Liver (tissue), 9 donors: Measurements from ENCODE around the gene TMED3. TPM values are rescaled to one million over a fixed set of nuclear protein-coding genes. Genes with fewer than 3 reads are reported as not detected.

ENCODE experiments used
- DNase-seq: peaks from one replicate; pipeline ENCODE4 v3.0.0-alpha.2; 2017; ENCODE audit warnings: low spot score
- H3K27ac ChIP-seq, 2 donors: one replicate each; pipeline ENCODE4 v1.7.0; 2013; ENCODE audit warnings: inconsistent platforms in 2 of 2, low read length in 2 of 2, control low read depth in 1 of 2, low read depth in 1 of 2, mild to moderate bottlenecking in 1 of 2
- H3K27me3 ChIP-seq, 4 donors: one replicate each; pipeline versions ENCODE4 v1.6.1 to v1.7.0; 2013; ENCODE audit warnings: low read length in 3 of 4, inconsistent platforms in 1 of 4, mild to moderate bottlenecking in 1 of 4, moderate library complexity in 1 of 4; ENCODE audit not compliant: control insufficient read depth in 4 of 4, insufficient read depth in 4 of 4
- H3K36me3 ChIP-seq, 4 donors: one replicate each; pipeline versions ENCODE4 v1.6.1 to v1.7.0; 2013; ENCODE audit warnings: low read length in 3 of 4, mild to moderate bottlenecking in 3 of 4, low read depth in 1 of 4, moderate library complexity in 1 of 4; ENCODE audit not compliant: control insufficient read depth in 4 of 4, insufficient read depth in 3 of 4
- H3K4me1 ChIP-seq, 4 donors: one replicate each; pipeline versions ENCODE4 v1.6.1 to v1.7.0; 2013; ENCODE audit warnings: low read length in 3 of 4, mild to moderate bottlenecking in 3 of 4, moderate library complexity in 1 of 4; ENCODE audit not compliant: control insufficient read depth in 4 of 4, insufficient read depth in 4 of 4
- H3K4me3 ChIP-seq, 3 donors: one replicate each; pipeline versions ENCODE4 v1.6.1 to v1.7.0; 2013; ENCODE audit warnings: low read length in 3 of 3, control low read depth in 1 of 3, low read depth in 1 of 3, mild to moderate bottlenecking in 1 of 3
- H3K9ac ChIP-seq, 2 donors: one replicate each; pipeline ENCODE4 v1.7.0; 2013; ENCODE audit warnings: low read length in 2 of 2, mild to moderate bottlenecking in 2 of 2, moderate library complexity in 2 of 2, control low read depth in 1 of 2, low read depth in 1 of 2
- H3K9me3 ChIP-seq, 4 donors: one replicate each; pipeline versions ENCODE4 v1.6.1 to v1.7.0; 2013; ENCODE audit warnings: low read length in 3 of 4; ENCODE audit not compliant: control insufficient read depth in 4 of 4
- ATF3 ChIP-seq: IDR thresholded peaks from 2 replicates; pipeline ENCODE4 v1.6.1; 2016; ENCODE audit warnings: antibody characterized with exemption
- FOXA1 ChIP-seq: IDR thresholded peaks from 2 replicates; pipeline ENCODE4 v1.6.1; 2016; ENCODE audit warnings: antibody characterized with exemption
- GABPA ChIP-seq, 2 donors: IDR thresholded peaks in 1 of 2; conservative IDR thresholded peaks in 1 of 2; 2 replicates each; pipeline ENCODE4 v1.6.1; 2016; ENCODE audit warnings: antibody characterized with exemption in 2 of 2, mild to moderate bottlenecking in 1 of 2, moderate library complexity in 1 of 2
- HNF4A ChIP-seq, 2 donors: conservative IDR thresholded peaks; 2 replicates each; pipeline ENCODE4 v1.6.1; 2016; ENCODE audit warnings: antibody characterized with exemption in 2 of 2, mild to moderate bottlenecking in 2 of 2
- HNF4G ChIP-seq: IDR thresholded peaks from 2 replicates; pipeline ENCODE4 v1.6.1; 2016; ENCODE audit warnings: antibody characterized with exemption
- JUND ChIP-seq, 2 donors: IDR thresholded peaks; 2 replicates each; pipeline ENCODE4 v1.6.1; 2016; ENCODE audit warnings: antibody characterized with exemption in 2 of 2
- MAX ChIP-seq: IDR thresholded peaks from 2 replicates; pipeline ENCODE4 v1.6.1; 2016; ENCODE audit warnings: antibody characterized with exemption
- REST ChIP-seq: IDR thresholded peaks from 2 replicates; pipeline ENCODE4 v1.6.1; 2016; ENCODE audit warnings: antibody characterized with exemption, mild to moderate bottlenecking
- RXRA ChIP-seq, 2 donors: IDR thresholded peaks; 2 replicates each; pipeline ENCODE4 v1.6.1; 2017 to 2018; ENCODE audit warnings: antibody characterized with exemption in 2 of 2, mild to moderate bottlenecking in 1 of 2
- SP1 ChIP-seq: IDR thresholded peaks from 2 replicates; pipeline ENCODE4 v1.6.1; 2018; ENCODE audit warnings: antibody characterized with exemption, mild to moderate bottlenecking
- TAF1 ChIP-seq: conservative IDR thresholded peaks from 2 replicates; pipeline ENCODE4 v1.6.1; 2016; ENCODE audit warnings: antibody characterized with exemption, mild to moderate bottlenecking
- YY1 ChIP-seq: IDR thresholded peaks from 2 replicates; pipeline ENCODE4 v1.6.1; 2016; ENCODE audit warnings: antibody characterized with exemption, mild to moderate bottlenecking
- ZBTB33 ChIP-seq: IDR thresholded peaks from 2 replicates; pipeline ENCODE4 v1.6.1; 2016; ENCODE audit warnings: antibody characterized with exemption
- WGBS: extraction: QIAGEN DNeasy Blood & Tissue Kit; methylation state at CpG from one replicate; pipeline ENCODE4 v1.1.7; 2013; 5-methylcytosine and 5-hydroxymethylcytosine counted together
- polyA plus RNA-seq, 2 donors: library from polyadenylated mRNA; stranded (reverse) in 1 of 2; unstranded in 1 of 2; fragments of 200-250 nt in 1 of 2; fragments of >200 nt in 1 of 2; fragmentation: Nextera tagmentation in 1 of 2; extraction: Ambion mirVana in 1 of 2; gene quantifications; one replicate each; pipeline versions ENCODE4 v1.2.1 to v1.2.3, GENCODE V29; 2013 to 2015
- total RNA-seq, 2 donors: library from RNA; depleted of rRNA; stranded (reverse); fragments of >200 nt; gene quantifications; one replicate each; pipeline ENCODE4 v1.2.3, GENCODE V29; 2014
- donor health status: healthy.
- donor health status: healthy.
- donor health status: healthy.
- donor health status: healthy.
- donor health status: healthy.

Gene TMED3
- total RNA-seq (10 to 100 TPM; 12.0 to 28.1 TPM), polyA plus RNA-seq (10 to 100 TPM; 11.0 to 16.0 TPM)

- DNase-seq, result peak; percentile 66
These were observed at the start of gene TMED3 for GRCh38 chr15:79310985-79311900. TSS of gene TMED3 (plus strand) at chr15:79311112. CDS start at chr15:79311250, 138 bp downstream.

More at GRCh38 chr15:79310985-79311900, at the start of gene TMED3:
- no peak for TF ChIP-seq YY1
- no peak for TF ChIP-seq HNF4A (conservative IDR thresholded peaks at IDR 0.05)
- TF ChIP-seq FOXA1, result no peak
- no peak for TF ChIP-seq HNF4G
- TF ChIP-seq SP1, result no peak
- no peak for TF ChIP-seq ATF3
- TF ChIP-seq RXRA (IDR thresholded peaks at IDR 0.05), result no peak
- no peak for TF ChIP-seq REST
- TF ChIP-seq JUND (IDR thresholded peaks at IDR 0.05), result no peak
- TF ChIP-seq GABPA (IDR thresholded peaks at IDR 0.05 in 1 of 2, conservative IDR thresholded peaks at IDR 0.05 in 1 of 2), result no peak
- TF ChIP-seq ZBTB33, result no peak
- TF ChIP-seq MAX, result no peak
- no peak for TF ChIP-seq TAF1
- Histone ChIP-seq H3K4me3 (peak within 1 kb of the TSS; percentile 6 to 84 (median 69)), H3K9ac (peak within 1 kb of the TSS in 1 of 2 donors; percentile 64), H3K4me1 (peaks cover 0 to 16% (median 6%) of the 10 kb centered on the region in 4 donors), H3K36me3 (peaks cover 0 to 16% (median 4%) of the 10 kb centered on the region in 4 donors), H3K27me3 (peaks cover 0 to 5% (median under 1%) of the 10 kb centered on the region in 4 donors), H3K27ac (no peak within 1 kb of the TSS), H3K9me3 (no peaks in the 10 kb centered on the region)
- 1% methylated on average over 67 of the region's 76 CpGs for WGBS
